Skeletal muscle tissue (tissue), 4 donors: ENCODE measurements around the gene VCAN. TPM values are rescaled to one million over a fixed set of nuclear protein-coding genes. Genes with fewer than 3 reads are reported as not detected.

Experiments
- H3K27ac ChIP-seq: one replicate; pipeline ENCODE4 v1.7.0; 2013; ENCODE audit warnings: mild to moderate bottlenecking, low read depth, low read length, inconsistent platforms
- H3K27me3 ChIP-seq, 3 donors: one replicate each; pipeline ENCODE4 v1.7.0; 2013; ENCODE audit warnings: low read length in 3 of 3; ENCODE audit not compliant: control insufficient read depth in 3 of 3, insufficient read depth in 3 of 3
- H3K36me3 ChIP-seq, 3 donors: one replicate each; pipeline ENCODE4 v1.7.0; 2013; ENCODE audit warnings: low read length in 3 of 3; ENCODE audit not compliant: control insufficient read depth in 3 of 3, insufficient read depth in 3 of 3
- H3K4me1 ChIP-seq, 3 donors: one replicate each; pipeline ENCODE4 v1.7.0; 2013; ENCODE audit warnings: low read length in 3 of 3, mild to moderate bottlenecking in 3 of 3; ENCODE audit not compliant: control insufficient read depth in 3 of 3, insufficient read depth in 3 of 3
- H3K4me3 ChIP-seq, 3 donors: one replicate each; pipeline ENCODE4 v1.7.0; 2013; ENCODE audit warnings: low read length in 3 of 3
- H3K9ac ChIP-seq, 3 donors: one replicate each; pipeline ENCODE4 v1.7.0; 2013; ENCODE audit warnings: low read length in 3 of 3, mild to moderate bottlenecking in 3 of 3, moderate library complexity in 2 of 3, low read depth in 1 of 3
- H3K9me3 ChIP-seq, 3 donors: one replicate each; pipeline ENCODE4 v1.7.0; 2013; ENCODE audit warnings: low read length in 3 of 3; ENCODE audit not compliant: control insufficient read depth in 3 of 3
- total RNA-seq: library from RNA; depleted of rRNA; stranded (reverse); fragments of >200 nt; gene quantifications from one replicate; pipeline ENCODE4 v1.2.3, GENCODE V29; 2014
- donor health status: Osteomylitis.

The VCAN gene
- total RNA-seq, 1 donor from 2014 or later = 254 TPM

GRCh38 chr5:83464261-83464660 is 7.3 kb upstream of the VCAN start:
- no peak overlapping the region for H3K9ac ChIP-seq
- H3K27me3 ChIP-seq = peaks cover 0 to 8% (median 5%) of the 10 kb centered on the region in 3 donors
- H3K36me3 ChIP-seq = no peaks in the 10 kb centered on the region
- no peaks in the 10 kb centered on the region for H3K9me3 ChIP-seq
- no peak overlapping the region for H3K4me3 ChIP-seq
- no peaks in the 10 kb centered on the region for H3K4me1 ChIP-seq
- no peak overlapping the region for H3K27ac ChIP-seq

DNA sequence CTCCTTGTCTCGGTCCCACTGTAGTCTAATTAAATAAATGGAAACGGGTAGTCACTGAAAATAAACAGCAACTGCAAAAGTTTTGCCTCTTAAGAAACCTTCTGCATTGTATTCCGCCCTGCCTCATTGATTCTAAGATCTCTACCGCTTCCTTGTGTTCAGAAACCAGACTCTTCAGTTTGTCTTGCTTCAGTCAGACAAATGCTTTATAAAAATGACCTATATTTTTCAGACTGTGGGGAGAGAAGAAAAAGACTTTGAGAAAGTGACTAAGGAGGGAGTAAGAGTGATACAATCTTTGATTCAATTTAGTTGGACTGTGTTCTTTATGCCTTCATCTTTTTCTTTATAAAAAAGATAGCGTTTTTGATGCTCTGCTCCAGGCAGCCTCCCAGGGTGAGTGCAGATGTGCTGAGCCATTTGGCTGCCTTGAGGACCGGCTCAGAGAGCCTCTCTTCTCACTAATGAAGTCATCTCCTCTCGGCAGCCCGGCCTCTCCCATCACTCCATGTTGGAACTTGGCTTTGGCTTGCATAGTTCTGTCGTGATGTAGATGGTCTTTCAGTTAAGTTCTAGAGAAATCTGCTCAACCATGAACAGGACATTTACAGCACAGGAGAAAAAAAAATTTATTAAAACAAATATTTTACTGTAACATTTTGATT is 4.0 kb upstream of the VCAN start:
- H3K9me3 ChIP-seq = no peaks in the 10 kb centered on the region
- peaks cover 21 to 26% (median 23%) of the 10 kb centered on the region in 3 donors for H3K27me3 ChIP-seq
- H3K4me1 ChIP-seq = peaks cover 8 to 11% (median 9%) of the 10 kb centered on the region in 3 donors
- no peak overlapping the region for H3K4me3 ChIP-seq
- no peak overlapping the region for H3K9ac ChIP-seq
- H3K36me3 ChIP-seq = no peaks in the 10 kb centered on the region
- H3K27ac ChIP-seq = no peak overlapping the region

DNA sequence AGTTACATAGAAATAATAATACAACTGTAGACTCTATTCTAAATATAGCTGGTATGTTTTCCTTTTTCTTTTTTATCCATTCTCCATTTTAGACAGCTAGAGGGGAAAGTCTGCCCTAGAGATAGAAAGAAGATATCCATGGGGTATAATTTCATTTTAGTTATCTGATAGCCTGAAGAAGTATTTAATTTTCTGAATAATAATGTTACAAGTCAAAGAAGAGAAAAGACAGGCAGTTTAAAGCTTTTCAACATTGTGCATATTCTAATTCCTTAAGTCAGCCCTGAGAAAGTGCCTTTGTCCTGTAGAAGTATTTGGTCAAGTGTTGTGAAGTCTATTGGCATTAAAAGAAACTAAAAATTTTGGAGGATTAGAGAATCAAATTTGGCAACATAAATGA is 2.5 kb upstream of the VCAN start:
- Histone ChIP-seq H3K4me3 (no peak overlapping the region), H3K9me3 (no peaks in the 10 kb centered on the region), H3K4me1 (peaks cover 20 to 25% (median 23%) of the 10 kb centered on the region in 3 donors), H3K27me3 (peaks cover 36 to 41% (median 39%) of the 10 kb centered on the region in 3 donors), H3K36me3 (no peaks in the 10 kb centered on the region), H3K27ac (no peak overlapping the region), H3K9ac (no peak overlapping the region)

DNA sequence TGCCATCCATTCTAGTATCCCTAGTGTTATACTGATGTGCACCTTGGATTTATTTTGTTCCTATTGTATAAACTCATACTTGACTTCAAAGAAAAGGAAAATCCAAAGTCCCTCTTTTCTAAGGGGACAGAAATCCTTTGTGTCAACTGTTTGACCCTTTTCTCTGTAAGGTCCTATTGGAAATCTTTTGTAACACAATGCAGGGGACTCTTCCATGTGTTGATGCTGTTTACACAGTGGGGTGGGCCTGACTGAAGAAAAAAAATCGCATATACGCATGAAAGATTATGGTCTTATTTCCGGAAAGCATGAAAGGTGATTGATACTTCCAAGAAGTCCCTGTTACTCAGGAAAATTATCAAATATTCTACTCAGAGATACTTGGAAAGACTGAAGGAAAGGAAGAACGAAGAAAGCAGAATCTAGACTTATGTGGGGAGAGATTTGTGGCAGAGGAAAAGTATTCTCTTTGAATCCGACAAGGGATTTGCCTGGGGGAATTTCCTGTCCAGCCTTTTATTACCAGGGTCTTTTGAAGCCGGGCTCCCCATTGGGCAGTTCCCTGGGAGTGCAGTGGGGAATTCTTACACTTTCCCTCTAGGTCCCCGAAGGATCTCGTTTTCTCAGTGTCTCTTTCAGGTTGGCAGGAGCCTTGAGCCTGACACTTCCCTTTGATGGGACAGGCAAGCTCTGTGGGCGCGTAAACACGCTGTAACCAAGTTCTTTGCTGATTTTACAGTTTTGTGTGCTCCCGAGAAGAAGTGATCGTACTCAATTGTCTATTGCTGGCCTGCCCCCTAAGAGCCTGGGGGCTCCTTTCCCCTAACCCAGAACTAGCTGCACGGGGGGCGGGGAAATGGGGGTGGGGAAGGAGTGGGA is 779 bp upstream of the VCAN start:
- Histone ChIP-seq H3K27me3 (peaks cover 46 to 53% (median 48%) of the 10 kb centered on the region in 3 donors), H3K4me3 (peak overlapping the region; percentile 6 to 78 (median 58)), H3K36me3 (no peaks in the 10 kb centered on the region), H3K9me3 (no peaks in the 10 kb centered on the region), H3K9ac (peak overlapping the region in 1 of 3 donors; percentile 6), H3K27ac (peak overlapping the region; percentile 75), H3K4me1 (peaks cover 27 to 33% (median 28%) of the 10 kb centered on the region in 3 donors)

DNA sequence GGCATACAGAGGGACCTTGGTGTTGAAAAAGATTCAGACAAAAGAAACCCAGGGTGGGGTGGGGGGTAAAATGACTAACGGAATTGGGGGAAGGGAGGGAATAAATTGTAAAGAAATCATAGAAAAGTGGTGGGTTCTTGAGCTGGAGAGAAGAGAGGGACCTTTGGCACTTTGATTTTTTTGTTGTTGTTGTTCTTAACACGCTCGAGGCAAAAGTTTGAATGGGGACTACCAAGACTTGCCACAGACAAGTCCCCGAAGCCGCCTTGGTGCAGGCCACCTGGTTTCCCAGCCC is 616 bp downstream of the VCAN start:
- H3K9me3 ChIP-seq = no peaks in the 10 kb centered on the region
- peak overlapping the region; percentile 75 for H3K27ac ChIP-seq
- peaks cover 47 to 56% (median 52%) of the 10 kb centered on the region in 3 donors for H3K27me3 ChIP-seq
- H3K4me1 ChIP-seq = peaks cover 27 to 33% (median 28%) of the 10 kb centered on the region in 3 donors
- H3K36me3 ChIP-seq = no peaks in the 10 kb centered on the region
- H3K9ac ChIP-seq = peak overlapping the region; percentile 10 to 62 (median 60)
- peak overlapping the region; percentile 69 to 78 (median 71) for H3K4me3 ChIP-seq

DNA sequence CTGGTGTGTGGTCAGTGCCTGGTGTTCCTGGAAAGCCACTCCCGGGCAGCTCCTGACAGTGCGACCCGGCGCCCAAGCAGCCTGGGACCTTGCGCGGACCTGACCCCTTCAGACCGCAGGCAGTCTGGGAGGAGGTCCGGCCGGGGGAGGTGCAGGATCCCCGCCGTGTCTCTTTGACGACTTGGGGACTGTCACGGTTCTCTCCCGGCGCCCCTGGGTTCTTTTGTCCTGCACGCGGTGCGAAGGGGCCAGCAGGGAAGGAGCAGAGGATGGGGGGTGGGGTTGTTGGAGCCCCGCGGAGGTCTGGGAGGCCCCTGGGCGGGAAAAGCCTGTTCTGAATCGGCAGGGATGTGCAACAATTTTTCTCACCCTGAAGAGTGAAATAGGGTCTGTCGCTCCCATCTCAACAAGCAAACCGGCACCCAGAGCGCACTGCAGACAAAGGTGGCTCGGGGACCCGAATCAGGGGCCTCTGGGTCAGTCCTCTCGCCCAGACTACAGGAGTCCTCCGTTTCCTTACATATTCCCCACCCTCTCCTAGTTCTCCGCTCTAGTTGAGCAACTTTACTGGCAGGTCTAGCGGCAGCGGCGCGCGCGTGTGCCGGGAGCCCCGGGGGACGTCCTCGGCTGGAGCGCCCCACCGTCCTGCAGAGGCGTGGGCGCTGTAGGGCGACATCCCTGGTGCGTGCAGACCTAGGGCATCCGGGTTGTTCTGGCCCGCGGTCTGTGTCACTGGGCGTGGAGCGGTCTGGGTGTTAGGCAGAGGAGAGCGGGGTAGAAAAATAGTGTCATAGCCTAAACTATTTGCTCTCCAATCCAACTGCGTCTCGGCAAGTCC is 1.2 kb downstream of the VCAN start:
- H3K4me3 ChIP-seq = peak overlapping the region; percentile 69 to 78 (median 71)
- H3K4me1 ChIP-seq = peaks cover 27 to 33% (median 28%) of the 10 kb centered on the region in 3 donors
- peak overlapping the region; percentile 75 for H3K27ac ChIP-seq
- peak overlapping the region; percentile 48 to 62 (median 60) for H3K9ac ChIP-seq
- peaks cover 47 to 56% (median 52%) of the 10 kb centered on the region in 3 donors for H3K27me3 ChIP-seq
- no peaks in the 10 kb centered on the region for H3K9me3 ChIP-seq
- H3K36me3 ChIP-seq = no peaks in the 10 kb centered on the region

- peaks cover 27 to 33% (median 28%) of the 10 kb centered on the region in 3 donors for H3K4me1 ChIP-seq
- H3K36me3 ChIP-seq = no peaks in the 10 kb centered on the region
- peak overlapping the region; percentile 48 to 62 (median 60) for H3K9ac ChIP-seq
- peak overlapping the region; percentile 79 for H3K27ac ChIP-seq
- peaks cover 47 to 56% (median 50%) of the 10 kb centered on the region in 3 donors for H3K27me3 ChIP-seq
- peak overlapping the region; percentile 69 to 78 (median 71) for H3K4me3 ChIP-seq
- H3K9me3 ChIP-seq = no peaks in the 10 kb centered on the region
Measured at GRCh38 chr5:83473346-83474160, 2.0 kb downstream of the VCAN start.

DNA sequence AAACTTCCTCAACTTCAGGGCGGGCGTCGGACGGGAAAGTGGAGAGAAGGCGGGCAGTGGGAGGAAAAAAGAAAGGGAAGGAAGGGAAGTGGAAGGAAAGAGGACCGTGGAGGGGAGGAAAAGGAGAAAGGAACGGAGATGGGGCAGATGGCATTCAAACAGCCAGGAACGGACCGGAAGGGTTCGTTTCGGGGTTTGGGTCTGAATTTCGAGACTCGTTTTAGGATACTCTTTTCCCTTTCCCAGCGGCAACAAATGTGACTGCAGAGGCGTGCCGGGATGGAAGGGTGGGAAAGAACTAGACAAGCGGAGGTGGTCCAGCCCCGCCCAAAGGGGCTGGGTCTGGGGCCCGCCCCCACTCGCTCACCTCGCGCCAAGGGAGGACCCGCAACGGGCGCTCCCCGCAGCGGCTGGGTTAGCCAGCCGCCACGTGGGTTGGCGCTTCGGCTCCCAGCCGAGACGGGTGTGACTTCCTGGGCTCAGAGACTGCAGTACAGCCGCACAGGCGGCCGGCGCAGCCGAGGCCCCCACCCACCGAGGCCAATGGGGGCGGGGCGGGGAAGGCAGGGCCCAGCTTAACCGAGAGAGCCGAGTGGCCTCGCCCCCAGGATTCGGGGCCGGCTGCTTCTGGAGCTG is 2.7 kb downstream of the VCAN start:
- Histone ChIP-seq H3K9ac (peak overlapping the region; percentile 1 to 62 (median 19)), H3K4me3 (peak overlapping the region; percentile 69 to 78 (median 71)), H3K36me3 (no peaks in the 10 kb centered on the region), H3K27ac (peak overlapping the region; percentile 79), H3K4me1 (peaks cover 27 to 33% (median 28%) of the 10 kb centered on the region in 3 donors), H3K9me3 (no peaks in the 10 kb centered on the region), H3K27me3 (peaks cover 47 to 56% (median 52%) of the 10 kb centered on the region in 3 donors)
